Measurements from ENCODE around the gene SCAANT1.

The SCAANT1 gene

DNA sequence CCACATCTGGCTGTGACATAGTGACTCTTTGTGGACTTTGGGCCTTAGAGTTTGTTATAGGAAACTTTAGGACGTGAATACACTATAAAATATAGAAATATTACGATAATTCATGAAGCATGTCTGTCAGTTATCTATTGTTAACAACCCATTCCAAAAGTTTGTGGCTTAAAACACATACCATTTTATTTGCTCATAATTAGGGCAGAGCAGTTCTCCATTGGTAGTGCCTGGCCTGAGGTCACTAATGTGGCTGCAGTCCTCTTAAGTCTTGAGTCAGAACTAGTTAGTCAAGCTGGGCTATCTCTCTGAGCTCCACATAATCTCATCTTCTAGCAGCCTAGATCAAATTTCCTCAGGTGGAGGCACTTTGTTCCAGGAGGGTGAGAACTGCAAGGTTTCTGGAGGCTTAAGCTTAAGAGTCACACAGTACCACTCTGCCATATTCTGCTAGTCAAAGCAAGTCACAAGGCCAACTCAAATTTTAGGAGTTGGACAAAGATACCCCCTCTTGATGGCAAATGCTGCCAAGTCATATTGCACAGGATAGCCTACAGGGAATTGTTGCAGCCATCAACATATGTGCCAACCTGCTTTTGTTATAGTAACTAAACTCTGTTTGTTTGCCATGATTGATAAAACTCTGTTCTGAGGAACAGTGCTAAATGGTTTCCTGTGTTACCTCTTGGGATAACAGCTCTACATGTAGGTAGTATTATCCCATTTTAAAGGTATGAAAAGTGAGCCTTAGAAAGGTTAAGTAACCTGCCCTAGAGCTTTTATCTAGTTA lies 39.9 kb downstream of the SCAANT1 start:
- no peak for TF ChIP-seq CTCF (IDR thresholded peaks at IDR 0.05; ENCODE audit: insufficient read depth, low read length, missing control alignments)
- no peak overlapping the region for H3K4me3 ChIP-seq (ENCODE audit: low read depth, low read length)
- ChIA-PET POLR2A (interaction anchor here (1.0 kb wide), 1 partner anchor 40 kb away, joined by 3 read pairs; the partner anchor contains the start of gene SCAANT1), CTCF (interaction anchor here (1.0 kb wide), 1 partner anchor 122 kb away, joined by 3 read pairs; no protein-coding TSS in a partner anchor)
- DNase-seq (ENCODE audit: low read depth, low spot score) = peak; percentile 52

- ChIA-PET POLR2A (no interaction called here), CTCF (interaction anchor here (0.6 to 2.0 kb wide), 3 partner anchors 12 to 123 kb away, joined by 3 to 7 read pairs (median 3); no protein-coding TSS in a partner anchor)
- DNase-seq (ENCODE audit: low read depth, low spot score) = no peak
- no peak overlapping the region for H3K4me3 ChIP-seq (ENCODE audit: low read depth, low read length)
- TF ChIP-seq CTCF (IDR thresholded peaks at IDR 0.05; ENCODE audit: insufficient read depth, low read length, missing control alignments) = no peak
Observed at GRCh38 chr3:63870615-63871005, 41.6 kb downstream of the SCAANT1 start.

DNA sequence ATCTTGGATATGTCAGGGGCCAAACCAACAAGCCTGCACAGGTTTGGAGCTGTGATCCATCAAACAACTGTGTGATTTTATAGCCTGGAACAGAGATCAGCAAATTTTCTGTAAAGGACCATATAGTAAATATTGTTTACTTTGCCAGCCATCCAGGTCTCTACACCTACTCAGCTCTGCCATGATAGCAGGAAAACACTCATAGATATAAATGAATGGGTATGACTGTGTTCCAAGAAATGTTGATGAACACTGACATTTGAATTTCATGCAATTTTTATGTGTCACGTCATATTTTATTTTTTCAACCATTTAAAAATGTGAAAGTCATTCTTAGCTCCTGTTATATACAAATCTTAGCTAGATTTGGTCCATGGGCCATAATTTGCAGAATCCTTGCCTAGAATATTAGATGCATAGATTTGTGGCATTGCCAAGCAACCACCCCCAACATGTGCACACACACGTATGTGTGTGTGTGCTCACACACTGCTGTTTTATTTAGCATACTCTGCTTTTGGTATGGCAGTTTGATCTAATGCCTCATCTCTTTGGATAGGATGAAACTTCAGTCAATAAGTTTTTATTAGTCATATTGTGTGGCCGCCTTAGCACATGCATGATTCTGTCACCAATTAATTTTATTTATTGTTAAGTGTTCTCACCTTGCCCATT lies 42.1 kb downstream of the SCAANT1 start:
- POLR2A ChIA-PET = no interaction called here
- CTCF ChIA-PET = interaction anchor here (0.6 to 2.0 kb wide), 4 partner anchors 12 to 140 kb away, joined by 3 to 7 read pairs (median 3); no protein-coding TSS in a partner anchor
- no peak overlapping the region for H3K4me3 ChIP-seq (ENCODE audit: low read depth, low read length)
- no peak for TF ChIP-seq CTCF (IDR thresholded peaks at IDR 0.05; ENCODE audit: insufficient read depth, low read length, missing control alignments)
- DNase-seq (ENCODE audit: low read depth, low spot score) = no peak

- no peak for TF ChIP-seq CTCF (IDR thresholded peaks at IDR 0.05; ENCODE audit: insufficient read depth, low read length, missing control alignments)
- CTCF ChIA-PET = no interaction called here
- no peak for DNase-seq (ENCODE audit: low read depth, low spot score)
- no peak overlapping the region for H3K4me3 ChIP-seq (ENCODE audit: low read depth, low read length)
- POLR2A ChIA-PET = no interaction called here
Observed at GRCh38 chr3:63867225-63867624, 45.0 kb downstream of the SCAANT1 start.

DNA sequence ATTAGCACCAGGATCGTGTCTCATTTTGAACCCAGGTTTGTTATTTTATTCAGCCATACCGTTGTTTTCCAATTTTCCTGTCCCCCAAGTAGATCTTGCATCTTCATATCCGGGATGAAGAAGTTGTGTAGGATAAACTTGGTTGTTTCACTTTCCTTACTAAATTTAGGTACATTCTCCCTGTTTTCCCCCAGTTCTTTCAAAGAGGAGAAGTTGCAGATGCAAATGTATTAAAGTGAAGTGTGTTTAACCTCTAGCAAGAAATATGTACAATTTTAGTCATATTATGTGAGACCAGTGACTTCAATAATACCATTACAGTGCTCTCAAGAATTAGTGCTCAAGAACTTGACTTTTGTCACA lies 47.2 kb downstream of the SCAANT1 start:
- H3K4me3 ChIP-seq (ENCODE audit: low read depth, low read length) = peak overlapping the region; percentile 88
- no peak for DNase-seq (ENCODE audit: low read depth, low spot score)
- TF ChIP-seq CTCF (IDR thresholded peaks at IDR 0.05; ENCODE audit: insufficient read depth, low read length, missing control alignments) = no peak
- ChIA-PET CTCF (no interaction called here), POLR2A (interaction anchor here (1.7 kb wide), 1 partner anchor 47 kb away, joined by 7 read pairs; the partner anchor contains the start of gene SCAANT1)

All from AG04449 (cell line).